T-helper 1 cell treated with Interleukin-12 subunit alpha and Interleukin-12 subunit beta and Interleukin-4 antibody, amounts not matched to agents 30 ng/mL and 1 ng/mL, for 36 hours (primary cell): ENCODE measurements around the gene CD7. TPM values are rescaled to one million over a fixed set of nuclear protein-coding genes. Genes with fewer than 3 reads are reported as not detected.

ENCODE experiments used
- intact Hi-C: fragments of 100-400 bp; cut with micrococcal nuclease; formaldehyde crosslinking; loops from one replicate; pipeline ENCODE4 v1.15.1; 2024
- total RNA-seq: library from RNA; stranded (reverse); gene quantifications from 2 replicates; pipeline ENCODE4 v1.2.3, GENCODE V29; 2022

Gene CD7
- total RNA-seq, 1 donor from 2014 or later, result 405 TPM

DNA sequence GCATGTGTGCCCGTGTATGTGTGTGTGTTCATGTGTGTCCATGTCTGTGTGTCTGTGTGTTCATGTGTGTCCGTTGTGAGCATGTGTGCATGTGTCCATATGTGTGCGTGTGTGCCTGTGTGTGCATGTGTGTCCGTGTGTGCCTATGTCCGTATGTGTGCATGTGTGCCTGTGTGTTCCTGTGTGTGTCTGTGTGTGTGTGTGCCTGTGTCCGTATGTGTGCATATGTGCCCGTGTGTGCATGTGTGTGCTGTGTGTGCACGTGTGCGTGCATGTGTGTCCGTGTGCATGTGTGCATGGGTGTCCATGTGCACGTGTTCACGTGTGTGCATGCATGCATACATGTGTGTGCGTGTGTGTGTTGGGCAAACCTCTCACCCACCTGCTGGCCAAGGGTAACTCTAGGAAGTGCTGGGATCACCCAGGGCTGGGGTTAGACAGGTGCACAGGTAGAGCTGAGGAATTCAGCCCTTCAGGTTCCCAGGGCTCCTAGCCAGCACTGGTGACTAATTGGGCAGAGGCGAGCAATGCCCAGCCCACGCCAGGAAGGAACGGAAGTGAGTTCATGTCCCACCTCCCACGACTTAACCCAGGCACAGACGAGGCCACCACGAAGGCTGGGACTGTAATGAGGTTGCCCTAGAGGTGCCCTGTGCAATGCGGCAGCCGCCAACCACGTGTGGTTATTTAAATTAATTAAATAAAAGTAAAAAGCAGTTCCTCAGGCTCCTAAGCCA, 35.7 kb downstream of the CD7 start:
- intact Hi-C loops, result no loop called here

DNA sequence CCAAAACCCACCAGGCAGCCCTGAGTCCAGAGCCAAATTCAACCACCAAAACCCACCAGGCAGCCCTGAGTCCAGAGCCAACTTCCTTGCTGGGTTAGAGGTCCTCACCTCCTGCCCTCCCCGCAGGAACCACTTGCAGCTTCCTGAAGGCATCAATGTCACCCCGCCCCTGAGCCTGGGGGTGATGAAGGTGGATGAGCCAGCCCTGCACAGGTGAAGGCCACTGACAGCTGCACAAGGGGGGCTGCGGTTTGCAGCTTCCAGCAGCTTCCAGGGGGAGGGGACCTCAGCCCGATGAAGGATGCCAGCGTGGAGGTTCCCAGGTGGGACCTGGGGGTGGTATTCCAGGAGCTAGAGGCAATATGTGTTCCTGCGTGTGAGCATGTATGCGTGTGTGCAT, 36.3 kb downstream of the CD7 start:
- intact Hi-C loops, result no loop called here

DNA sequence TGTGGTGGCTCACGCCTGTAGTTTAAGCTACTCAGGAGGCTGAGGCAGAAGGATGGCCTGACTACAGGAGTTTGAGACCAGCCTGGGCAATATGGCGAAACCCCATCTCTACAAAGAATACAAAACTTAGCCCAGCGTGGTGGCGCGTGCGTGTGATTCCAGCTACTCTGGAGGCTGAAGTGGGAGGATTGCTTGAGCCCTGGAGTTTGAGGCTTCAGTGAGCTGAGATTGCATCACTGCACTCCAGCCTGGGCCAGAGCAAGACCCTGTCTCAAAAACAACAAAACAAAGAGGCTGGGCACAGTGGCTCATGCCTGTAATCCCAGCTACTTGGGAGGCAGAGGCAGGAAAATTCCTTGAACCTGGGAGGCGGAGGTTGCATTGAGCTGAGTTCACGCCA, 36.9 kb downstream of the CD7 start:
- intact Hi-C loops, result no loop called here

DNA sequence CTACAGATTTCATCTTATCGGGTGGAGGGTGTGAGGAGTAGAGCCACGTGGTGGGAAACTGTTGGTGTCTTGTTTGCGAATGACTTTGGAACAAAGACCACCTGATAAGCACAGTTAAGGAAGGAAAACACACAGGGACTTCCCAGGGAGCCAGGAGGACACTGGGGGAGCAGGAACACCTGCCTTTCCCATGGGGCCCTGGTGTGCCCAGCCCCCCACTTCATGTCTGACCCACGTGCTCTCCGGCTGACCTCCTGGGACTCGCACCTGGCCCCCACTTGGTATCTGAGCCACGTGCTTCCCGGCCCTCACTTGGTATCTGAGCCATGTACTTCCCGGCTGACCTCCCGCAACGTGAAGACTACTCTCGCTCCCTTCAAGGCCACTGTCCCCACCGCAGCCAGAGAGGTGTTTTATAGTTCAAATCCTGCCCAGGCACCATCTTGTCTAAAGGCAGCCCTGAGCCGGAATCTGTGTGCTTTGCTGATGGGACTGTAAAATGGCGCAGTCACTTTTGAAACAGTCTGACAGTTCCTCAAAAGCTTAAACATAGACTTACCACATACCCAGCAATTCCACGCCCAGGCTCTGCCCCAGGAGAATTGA, 38.5 kb downstream of the CD7 start:
- intact Hi-C loops, result no loop called here

DNA sequence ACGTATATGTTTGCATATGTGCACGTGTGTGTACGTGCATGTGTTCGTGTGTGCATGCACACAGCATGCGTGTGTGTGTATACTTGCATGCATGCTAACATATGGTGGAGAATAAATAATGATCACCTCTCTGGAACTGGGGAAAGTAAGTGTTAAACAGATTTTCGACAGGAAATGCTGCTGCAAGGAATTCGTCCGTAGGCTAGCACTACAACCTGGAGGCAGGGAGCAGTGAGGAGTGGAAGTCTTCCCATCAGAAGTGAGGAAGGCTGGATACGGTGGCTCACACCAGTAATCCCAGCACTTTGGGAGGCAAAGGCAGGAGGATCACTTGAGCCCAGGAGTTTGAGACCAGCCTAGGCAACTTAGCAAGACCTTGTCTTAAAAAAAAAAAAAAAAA, 39.1 kb downstream of the CD7 start:
- intact Hi-C loops, result no loop called here

DNA sequence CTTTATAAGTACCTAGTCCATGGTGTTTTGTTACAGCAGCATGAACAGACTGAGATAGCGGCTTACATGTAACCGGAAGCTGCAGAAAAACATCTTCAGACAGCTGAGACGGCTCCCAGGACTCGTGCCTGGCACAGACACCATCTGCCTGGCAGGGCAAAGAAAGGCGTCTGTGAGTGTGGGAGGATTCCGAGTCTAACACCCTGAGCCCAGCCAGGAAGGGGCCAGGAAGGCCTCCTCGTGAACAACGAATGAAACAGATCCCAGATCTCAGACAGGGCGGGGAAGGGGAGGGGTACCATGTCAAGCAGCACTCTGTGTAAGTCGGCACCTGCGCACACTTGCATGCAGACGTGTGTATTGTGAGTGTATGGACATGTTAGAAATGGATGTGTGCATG, 39.6 kb downstream of the CD7 start:
- intact Hi-C loops, result no loop called here

DNA sequence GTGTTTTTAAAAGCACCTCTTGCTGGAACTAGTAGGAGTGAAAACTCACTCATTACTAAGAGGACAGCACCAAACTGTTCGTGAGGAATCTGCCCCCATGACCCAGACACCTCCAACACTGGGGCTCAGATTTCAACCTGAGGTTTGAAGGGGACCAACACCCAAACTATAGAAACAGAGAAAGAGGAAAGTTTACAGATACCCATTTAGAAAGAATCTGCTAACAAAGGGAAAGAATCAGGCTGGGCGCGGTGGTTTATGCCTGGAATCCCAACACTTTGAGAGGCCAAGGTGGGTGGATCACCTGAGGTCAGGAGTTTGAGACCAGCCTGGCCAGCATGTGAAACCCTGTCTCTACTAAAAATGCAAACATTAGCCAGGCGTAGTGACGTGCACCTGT, 40.5 kb downstream of the CD7 start:
- intact Hi-C loops, result no loop called here

DNA sequence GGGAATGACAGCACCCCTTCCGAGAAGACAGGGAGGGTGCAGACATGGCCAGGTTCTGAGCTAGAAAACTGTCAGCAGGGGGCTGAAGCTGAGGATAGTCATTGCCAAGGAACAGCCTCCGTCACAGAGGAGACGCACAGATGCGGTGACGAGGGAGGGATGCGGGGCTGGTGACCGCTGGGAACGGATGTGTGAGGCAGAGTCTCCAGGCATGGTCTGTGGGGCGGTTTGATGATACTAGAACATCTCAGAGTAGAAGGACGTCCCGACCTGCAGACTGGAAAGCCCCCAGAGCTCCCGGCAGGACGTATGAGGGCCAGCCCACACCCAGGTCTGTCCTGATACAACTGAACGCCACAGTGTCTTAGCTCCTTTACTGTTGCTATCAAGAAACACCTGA, 42.1 kb downstream of the CD7 start:
- intact Hi-C loops, result no loop called here

DNA sequence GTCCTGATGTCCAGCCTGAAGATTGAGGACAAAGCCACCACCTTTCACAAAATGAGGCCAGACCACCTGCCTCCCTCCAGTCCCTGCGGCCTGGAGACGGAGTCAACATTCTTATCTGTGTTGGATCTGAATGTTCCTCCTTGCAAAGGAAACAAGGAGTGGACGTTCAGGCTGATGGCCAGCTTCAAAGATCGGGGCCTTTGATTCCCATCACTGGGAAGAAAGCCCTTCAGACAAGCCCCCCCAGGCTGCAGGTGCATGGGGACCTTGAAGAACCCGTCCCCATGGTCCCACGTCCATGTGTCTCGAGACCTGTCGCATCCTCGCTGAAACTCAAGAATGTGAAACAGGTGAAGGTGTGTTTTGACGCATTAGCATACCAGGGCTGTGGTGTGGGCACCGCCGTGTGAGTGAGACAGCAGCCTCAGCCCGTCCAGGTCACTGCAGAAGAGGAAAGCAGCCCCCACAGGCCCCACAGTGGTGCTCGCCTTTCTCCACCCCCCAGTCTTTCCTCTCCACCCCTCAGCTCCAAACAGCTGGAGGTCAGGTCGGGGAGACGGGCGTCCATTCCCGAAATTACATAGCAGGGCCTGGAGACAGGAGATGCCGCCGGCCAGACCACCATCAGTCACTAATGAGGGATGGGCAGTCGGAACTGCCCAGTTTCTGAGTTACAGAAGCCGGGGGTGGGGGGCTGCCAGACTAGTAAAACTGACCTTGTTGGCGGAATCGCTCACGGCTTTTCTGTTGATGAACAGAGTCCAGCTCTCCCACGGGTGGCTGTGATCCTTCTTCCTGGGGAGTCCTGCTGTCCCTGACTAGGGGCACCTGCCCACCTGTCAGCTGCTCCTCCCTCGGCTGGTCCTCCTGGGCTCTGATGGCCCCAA, 43.0 kb downstream of the CD7 start:
- intact Hi-C loops, result no loop called here

DNA sequence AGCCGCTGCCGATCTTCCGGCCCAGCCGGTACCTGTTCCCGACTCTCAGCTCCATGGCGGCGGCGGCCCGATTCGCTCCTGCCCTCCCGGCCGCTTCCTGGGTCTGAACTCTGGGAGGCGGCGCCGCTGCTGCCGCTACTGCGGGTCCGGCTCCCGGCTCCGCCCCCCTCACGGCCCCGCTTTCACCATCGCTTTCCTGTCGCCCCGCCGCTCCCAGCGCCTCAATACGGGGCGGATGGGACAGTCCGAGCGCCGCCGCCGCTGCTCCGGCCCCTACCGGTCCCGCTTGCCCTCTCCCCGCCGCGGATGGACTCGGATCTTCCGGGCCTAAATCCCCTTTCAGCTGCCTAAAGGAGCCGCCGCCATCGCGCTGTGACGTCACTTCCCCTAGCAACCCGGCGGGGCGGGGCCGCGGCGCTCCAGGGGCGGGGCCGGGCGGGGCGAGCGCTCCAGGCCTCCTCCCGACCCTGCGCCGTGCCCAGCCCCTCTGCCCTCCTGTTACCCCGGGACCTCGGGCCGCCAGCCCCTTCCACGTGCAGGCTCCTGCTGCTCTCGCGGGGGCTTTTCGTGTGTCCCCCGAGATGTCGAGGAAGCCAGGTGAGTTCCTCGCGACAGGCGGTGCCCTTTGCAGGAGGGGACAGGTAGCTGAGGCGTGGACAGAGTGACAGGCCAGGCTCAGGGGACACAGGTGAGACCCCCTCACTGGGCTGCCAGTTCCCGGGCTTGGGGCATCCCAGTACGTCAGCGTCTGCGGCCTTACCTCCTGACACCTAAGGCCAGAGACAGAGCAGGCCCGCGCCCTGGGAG, 43.9 kb downstream of the CD7 start, which contains the start of gene CSNK1D:
CSNK1D (minus strand) TSS at position 374 of the 807 bp plus-strand sequence; CDS start at position 55, 319 bp downstream.
- intact Hi-C loops, result loop anchor here (1.0 to 2.0 kb wide), 8 partner anchors 19 to 177 kb away; partner anchors contain the start of genes CYBC1, HEXD, OGFOD3 and SLC16A3

DNA sequence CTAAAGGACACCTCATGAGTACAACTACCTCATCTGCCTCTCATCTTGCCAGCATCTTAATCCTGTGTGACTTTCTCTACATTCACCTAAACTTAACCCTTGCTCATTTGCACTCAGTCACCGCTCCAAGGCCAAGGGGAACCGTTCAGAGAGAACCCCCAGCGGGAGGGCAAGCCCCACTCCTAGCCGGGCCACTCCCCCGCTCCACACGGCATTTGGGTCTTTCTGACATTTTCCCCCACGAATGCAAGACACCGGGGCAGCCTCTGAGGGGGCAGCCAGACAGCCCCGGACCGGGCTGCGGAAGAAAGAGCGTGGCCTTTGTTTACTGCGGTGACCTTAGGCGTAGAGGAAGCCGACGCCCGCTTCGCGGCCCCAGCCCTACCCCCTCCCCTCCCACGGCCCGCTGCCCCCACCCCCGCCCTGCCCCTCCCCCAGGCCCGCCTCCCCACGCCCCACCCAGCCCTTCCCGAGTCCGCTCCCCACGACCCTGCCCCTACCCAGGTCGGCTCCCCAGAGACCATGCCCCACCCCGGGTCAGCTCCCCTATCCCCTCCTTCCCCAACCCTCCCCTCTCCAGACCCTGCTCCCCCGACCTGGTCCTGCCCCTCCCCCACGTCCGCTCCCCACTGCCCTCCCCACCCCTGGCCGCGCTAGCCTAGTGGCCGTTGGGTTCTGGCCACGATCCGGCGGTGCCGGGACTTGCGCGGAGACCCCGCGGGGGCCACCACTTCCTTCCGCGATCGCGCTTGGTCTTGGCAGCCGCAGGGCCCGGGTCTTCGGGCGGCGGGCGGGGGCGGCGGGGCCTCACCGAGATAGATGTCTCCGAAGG, 44.7 kb downstream of the CD7 start:
- intact Hi-C loops, result loop anchor here (1.0 to 2.0 kb wide), 9 partner anchors 20 to 178 kb away; partner anchors contain the start of genes CYBC1, HEXD, OGFOD3 and SLC16A3

DNA sequence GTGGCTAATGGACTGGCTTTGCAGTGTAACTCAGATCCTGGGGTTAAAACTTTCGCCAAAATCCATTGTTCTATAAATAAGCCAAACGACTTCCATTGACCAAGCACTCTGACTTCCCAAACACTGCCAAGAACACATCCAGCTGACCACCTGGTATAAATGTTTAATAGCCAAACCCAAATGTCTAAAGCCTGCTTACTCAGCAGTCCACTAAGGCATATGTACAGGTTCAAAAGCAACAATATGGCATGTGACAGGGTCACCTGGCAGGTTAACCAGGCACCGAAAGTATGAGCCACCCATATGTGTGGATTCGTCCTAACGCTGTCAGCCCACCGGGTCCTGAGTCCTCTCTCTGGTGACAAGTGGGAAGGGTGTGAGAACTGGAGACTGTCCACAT, 46.0 kb downstream of the CD7 start:
- intact Hi-C loops, result no loop called here

DNA sequence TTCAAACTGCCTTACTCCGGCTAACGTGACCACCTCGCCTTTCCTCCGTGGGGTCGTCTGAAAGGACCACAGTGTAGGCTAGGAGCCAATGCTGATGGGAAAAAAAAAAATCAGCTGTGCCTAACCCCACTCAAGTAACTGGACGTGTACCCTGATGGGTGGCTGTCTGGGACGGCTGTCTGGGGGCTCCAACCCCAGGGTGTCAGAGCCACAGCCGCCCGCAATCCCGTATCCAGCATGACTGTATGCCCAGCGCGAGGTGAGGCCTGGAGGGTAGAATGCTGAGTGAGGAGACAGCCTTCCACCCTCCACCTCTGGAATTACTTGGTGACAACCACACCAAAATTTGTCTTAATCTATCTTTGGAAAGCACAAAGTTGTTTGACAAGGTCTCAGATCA, 46.8 kb downstream of the CD7 start:
- intact Hi-C loops, result no loop called here

DNA sequence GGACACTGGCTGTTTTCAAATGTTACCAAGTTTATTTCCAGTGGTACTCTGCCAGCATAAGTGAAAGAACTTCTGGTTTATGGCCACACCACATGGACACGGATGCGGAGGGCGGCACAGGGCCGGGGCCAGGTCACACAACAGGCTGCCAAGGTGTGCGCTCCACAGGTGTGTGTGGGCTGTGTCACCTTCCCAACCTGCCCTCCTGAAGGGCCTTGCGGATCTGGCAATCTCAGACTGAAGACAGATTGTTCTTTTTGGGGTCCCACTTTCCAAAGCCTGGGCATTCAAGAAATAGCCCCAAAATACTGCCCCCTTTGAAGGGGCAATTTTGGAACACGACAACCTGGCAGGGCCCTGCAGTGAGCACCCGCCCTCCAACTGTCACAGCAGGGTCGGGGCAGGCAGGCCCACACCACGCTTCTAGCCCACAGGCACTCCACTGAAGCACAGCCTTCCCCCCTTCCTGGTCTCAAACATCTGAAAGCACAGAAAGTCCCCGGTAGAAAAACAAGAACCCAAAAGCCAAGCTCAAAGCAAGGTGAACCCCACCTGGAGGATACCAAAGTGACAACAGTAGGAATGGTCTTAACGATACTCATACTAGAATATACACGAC, 47.4 kb downstream of the CD7 start:
- intact Hi-C loops, result no loop called here

DNA sequence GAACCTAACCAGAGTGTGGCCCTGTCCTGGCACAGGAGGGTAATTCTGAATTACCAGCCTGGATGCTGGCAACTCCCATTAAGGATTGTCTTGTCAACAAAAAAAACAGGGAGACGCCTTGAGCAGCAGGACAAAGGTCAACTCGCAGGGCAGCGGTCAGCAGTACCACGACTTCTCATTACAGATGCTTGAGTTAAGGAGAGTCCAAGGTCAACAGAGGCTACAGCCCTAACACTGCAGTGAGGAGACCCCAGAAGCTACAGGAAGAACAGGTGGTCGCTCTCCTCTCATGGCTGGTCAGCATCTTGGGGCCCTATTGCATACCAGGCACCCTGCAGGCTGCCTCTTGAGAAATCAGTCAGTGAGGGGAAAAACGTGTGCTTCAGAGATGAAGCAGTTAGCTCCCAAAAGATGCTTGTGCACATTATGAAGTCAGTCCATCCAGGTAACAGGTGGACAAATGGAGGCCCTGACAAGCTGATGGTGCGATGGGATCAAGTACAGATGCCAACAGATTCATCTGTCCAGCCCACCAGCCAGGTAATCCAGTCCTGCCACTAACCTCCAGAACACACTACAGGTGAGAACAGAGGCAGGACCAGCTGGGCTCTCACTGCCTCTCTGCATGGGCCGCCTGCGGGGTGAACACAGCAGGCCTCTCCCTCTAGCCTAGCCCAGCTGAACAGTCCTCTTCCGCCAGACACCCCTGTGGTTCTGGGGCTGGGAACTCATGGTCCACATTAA, 48.1 kb downstream of the CD7 start:
- intact Hi-C loops, result no loop called here

DNA sequence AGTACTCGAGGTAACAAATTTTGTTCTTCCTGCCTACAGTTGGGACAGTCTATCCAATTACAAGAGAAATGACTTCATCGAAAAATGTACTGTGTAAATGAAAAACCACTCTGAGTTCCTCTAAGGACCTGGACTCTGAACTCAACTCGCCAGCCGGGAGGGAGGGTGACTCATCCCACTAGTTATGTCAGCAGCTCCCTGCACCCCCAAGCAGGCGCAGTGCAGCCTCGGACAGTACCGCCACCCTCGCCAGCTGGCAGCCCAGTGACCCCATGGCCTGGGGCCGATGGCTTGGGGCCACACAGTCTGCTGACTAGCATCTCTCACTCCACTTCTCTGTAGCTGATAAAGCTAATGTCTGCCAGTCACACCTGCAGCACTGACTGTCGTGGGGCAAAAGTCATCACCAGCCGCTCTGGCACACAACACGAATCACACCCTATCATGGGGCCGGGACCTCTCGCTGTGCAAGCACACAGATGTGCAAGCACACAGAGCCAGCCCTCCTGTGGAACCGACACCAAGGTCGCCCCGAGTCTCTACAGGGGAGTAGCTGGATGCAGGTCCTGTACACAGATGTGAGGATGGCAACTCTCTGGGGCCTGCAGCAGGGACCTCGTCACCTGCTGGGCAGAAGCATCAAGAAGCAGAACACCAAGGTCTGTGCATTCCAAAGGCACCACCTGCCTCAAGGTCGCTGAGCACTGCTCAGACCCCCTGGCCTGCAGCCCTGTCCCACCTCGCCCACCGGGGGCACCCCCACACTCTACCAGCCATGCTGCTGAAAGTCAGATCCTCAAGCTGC, 49.6 kb downstream of the CD7 start:
- intact Hi-C loops, result no loop called here

DNA sequence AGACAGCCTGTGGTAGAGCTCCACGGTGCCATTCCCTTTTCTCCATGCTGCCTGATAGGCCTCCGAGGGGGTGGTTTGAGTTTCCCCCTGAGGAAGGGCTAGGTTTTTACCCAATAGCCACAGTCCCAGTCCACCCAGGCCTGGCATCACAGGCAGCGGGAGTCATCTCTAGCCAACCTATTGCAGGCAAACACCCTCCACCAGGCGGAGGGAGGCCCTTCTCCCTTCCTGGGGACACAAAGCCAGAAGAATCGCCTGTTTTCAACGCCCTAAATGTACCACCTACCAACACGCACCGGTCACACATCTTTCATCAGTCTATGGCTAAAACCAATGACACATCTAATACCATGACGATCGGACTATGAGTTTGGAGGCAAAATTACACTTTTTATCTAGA, 51.3 kb downstream of the CD7 start:
- intact Hi-C loops, result no loop called here
